Heart left ventricle (tissue), 16 donors: ENCODE measurements around the gene GAL3ST2. TPM values are rescaled to one million over a fixed set of nuclear protein-coding genes. Genes with fewer than 3 reads are reported as not detected.
A peak's percentile ranks its signal among the peaks of the same experiment; 100 is the strongest.

Experiments used
- ATAC-seq, 4 donors: fragments of 200-7000 bp; cut with Tn5 transposase; one replicate each; pipeline ENCODE4 v1.9.1; 2020 to 2022; ENCODE audit warnings: moderate library complexity in 4 of 4, mild to moderate bottlenecking in 3 of 4, moderate number of reproducible peaks in 1 of 4
- DNase-seq, 5 donors: peaks; one replicate each; pipeline ENCODE4 v3.0.0-alpha.2; 2020
- H3K27ac ChIP-seq, 12 donors: fragments of 200-600 bp; sonication (generic) in 4 of 12; one replicate each; pipeline versions ENCODE4 v1.5.0 to v1.8.0; 2016 to 2022; ENCODE audit warnings: mild to moderate bottlenecking in 2 of 12
- H3K27me3 ChIP-seq, 9 donors: fragments of 200-600 bp; sonication (generic) in 2 of 9; one replicate each; pipeline versions ENCODE4 v1.5.1 to v1.8.0; 2016 to 2022; ENCODE audit warnings: mild to moderate bottlenecking in 3 of 9
- H3K36me3 ChIP-seq, 9 donors: fragments of 200-600 bp; sonication (generic) in 2 of 9; one replicate each; pipeline versions ENCODE4 v1.5.0 to v1.8.0; 2018 to 2022; ENCODE audit warnings: mild to moderate bottlenecking in 2 of 9
- H3K4me1 ChIP-seq, 12 donors: fragments of 200-600 bp; sonication (generic) in 4 of 12; one replicate each; pipeline versions ENCODE4 v1.5.0 to v1.8.0; 2016 to 2022; ENCODE audit warnings: mild to moderate bottlenecking in 3 of 12
- H3K4me3 ChIP-seq, 12 donors: fragments of 200-600 bp; sonication (generic) in 4 of 12; one replicate each; pipeline versions ENCODE4 v1.5.0 to v1.8.0; 2017 to 2022; ENCODE audit warnings: mild to moderate bottlenecking in 9 of 12, moderate library complexity in 4 of 12
- H3K9me3 ChIP-seq, 12 donors: fragments of 200-600 bp; sonication (generic) in 4 of 12; one replicate each; pipeline versions ENCODE4 v1.5.0 to v1.8.0; 2016 to 2022; ENCODE audit warnings: mild to moderate bottlenecking in 1 of 12
- POLR2A ChIP-seq, 2 donors: fragments of 450-650 bp; IDR thresholded peaks; one replicate each; pipeline ENCODE4 v1.6.1; 2017; ENCODE audit warnings: antibody characterized with exemption in 2 of 2, mild to moderate bottlenecking in 2 of 2, moderate library complexity in 2 of 2
- WGBS, 4 donors: extraction: QIAGEN DNeasy Blood & Tissue Kit in 2 of 4; methylation state at CpG; one replicate each; pipeline versions ENCODE4 v1.1.5 to v1.1.7; 2013 to 2018; 5-methylcytosine and 5-hydroxymethylcytosine counted together
- intact Hi-C, 10 donors: fragments of 100-400 bp; cut with DNase I; formaldehyde crosslinking; loops; one replicate each; pipeline versions ENCODE4 v1.11.1 to v1.14.2; 2022
- polyA plus RNA-seq, 2 donors: library from polyadenylated mRNA; stranded (reverse); fragments of 200-250 nt; gene quantifications; one replicate each; pipeline ENCODE4 v1.2.3, GENCODE V29; 2013
- total RNA-seq, 9 donors: library from RNA; depleted of rRNA in 2 of 9; stranded (reverse); fragments of >200 nt in 2 of 9; fragmentation: NEBNext Ultra II Directional in 3 of 9; extraction: Animal tissue kit (Norgen Biotek cat#: 25700) in 3 of 9; gene quantifications; one replicate each; pipeline versions ENCODE4 v1.1.0 to v1.2.4, GENCODE V29; 2016 to 2023
- TF ChIP-seq, protein P1 (sequence below), 12 donors: fragments of 200-600 bp; sonication (generic) in 4 of 12; IDR thresholded peaks; one replicate each; pipeline versions ENCODE4 v1.5.0 to v1.8.0; 2018 to 2022; ENCODE audit warnings: antibody characterized with exemption in 12 of 12, mild to moderate bottlenecking in 5 of 12
- donor health status: ischemic (EF 13 %, LVEDD 7.1; RV severe dilation, severe dysfunction).
- donor health status: healthy with polysubstance abuse.
- donor health status: DM: no; HTN: yes; CAD: no.
- donor health status: DM: no; HTN: no; CAD: no.
- donor health status: ischemic (EF 25% LVEDD 6.9; RV normal size, moderate dysfunction).
- donor health status: ischemic (EF 25% LVEDD 5.7; RV mildly dilated, moderate dysfunction).
- donor health status: healthy.
- donor health status: DM: yes; HTN: yes; CAD: no.
- donor health status: ischemic (EF 35%, LVEDD 5.7; RV mildly dilated, moderate dysfunction).
- donor health status: nonischemic (EF 11% LVEDD 7.7; RV severe dilation, severe dysfunction).
- donor health status: DM: yes; HTN: yes; CAD: no.
- donor health status: PGD.
- donor health status: ischemic (EF 29% LVEDD 5.4; RV normal size, mild dysfunction).
- donor health status: nonischemic (EF 23%, LVEDD 6.1; RV moderate dilation, normal function).

GAL3ST2 gene
- total and polyA plus RNA-seq, 11 donors = 0.21 to 1.7 TPM; not detected in 9

DNA sequence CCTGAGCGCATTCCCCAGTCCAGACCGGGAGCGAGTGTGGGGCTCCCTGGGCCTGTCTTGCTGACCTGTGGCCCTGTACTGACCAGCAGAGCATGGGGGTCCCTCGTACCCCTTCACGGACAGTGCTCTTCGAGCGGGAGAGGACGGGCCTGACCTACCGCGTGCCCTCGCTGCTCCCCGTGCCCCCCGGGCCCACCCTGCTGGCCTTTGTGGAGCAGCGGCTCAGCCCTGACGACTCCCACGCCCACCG lies 37.7 kb downstream of the GAL3ST2 start:
- DNase-seq = peak in 2 of 5 donors; percentile 19 to 58
- intact Hi-C loops = loop anchor here in 1 of 10 donors (5.0 kb wide), 1 partner anchor 43 kb away; the partner anchor contains the start of gene PDCD1
- peak overlapping the region in 1 of 12 donors; percentile 63 for H3K27ac ChIP-seq
- H3K27me3 ChIP-seq = no peaks in the 10 kb centered on the region
- 87 to 93% (median 91%) methylated on average over 3 to 17 of the region's 17 CpGs for WGBS, 4 donors
- no peak for ATAC-seq
- H3K9me3 ChIP-seq = no peaks in the 10 kb centered on the region
- H3K4me3 ChIP-seq = no peak overlapping the region
- H3K36me3 ChIP-seq = no peaks in the 10 kb centered on the region
- H3K4me1 ChIP-seq = peaks cover 0 to 27% (median 14%) of the 10 kb centered on the region in 12 donors
- TF ChIP-seq, protein P1, sequence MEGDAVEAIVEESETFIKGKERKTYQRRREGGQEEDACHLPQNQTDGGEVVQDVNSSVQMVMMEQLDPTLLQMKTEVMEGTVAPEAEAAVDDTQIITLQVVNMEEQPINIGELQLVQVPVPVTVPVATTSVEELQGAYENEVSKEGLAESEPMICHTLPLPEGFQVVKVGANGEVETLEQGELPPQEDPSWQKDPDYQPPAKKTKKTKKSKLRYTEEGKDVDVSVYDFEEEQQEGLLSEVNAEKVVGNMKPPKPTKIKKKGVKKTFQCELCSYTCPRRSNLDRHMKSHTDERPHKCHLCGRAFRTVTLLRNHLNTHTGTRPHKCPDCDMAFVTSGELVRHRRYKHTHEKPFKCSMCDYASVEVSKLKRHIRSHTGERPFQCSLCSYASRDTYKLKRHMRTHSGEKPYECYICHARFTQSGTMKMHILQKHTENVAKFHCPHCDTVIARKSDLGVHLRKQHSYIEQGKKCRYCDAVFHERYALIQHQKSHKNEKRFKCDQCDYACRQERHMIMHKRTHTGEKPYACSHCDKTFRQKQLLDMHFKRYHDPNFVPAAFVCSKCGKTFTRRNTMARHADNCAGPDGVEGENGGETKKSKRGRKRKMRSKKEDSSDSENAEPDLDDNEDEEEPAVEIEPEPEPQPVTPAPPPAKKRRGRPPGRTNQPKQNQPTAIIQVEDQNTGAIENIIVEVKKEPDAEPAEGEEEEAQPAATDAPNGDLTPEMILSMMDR (IDR thresholded peaks at IDR 0.05) = no peak
- no peak for TF ChIP-seq POLR2A (IDR thresholded peaks at IDR 0.05)

DNA sequence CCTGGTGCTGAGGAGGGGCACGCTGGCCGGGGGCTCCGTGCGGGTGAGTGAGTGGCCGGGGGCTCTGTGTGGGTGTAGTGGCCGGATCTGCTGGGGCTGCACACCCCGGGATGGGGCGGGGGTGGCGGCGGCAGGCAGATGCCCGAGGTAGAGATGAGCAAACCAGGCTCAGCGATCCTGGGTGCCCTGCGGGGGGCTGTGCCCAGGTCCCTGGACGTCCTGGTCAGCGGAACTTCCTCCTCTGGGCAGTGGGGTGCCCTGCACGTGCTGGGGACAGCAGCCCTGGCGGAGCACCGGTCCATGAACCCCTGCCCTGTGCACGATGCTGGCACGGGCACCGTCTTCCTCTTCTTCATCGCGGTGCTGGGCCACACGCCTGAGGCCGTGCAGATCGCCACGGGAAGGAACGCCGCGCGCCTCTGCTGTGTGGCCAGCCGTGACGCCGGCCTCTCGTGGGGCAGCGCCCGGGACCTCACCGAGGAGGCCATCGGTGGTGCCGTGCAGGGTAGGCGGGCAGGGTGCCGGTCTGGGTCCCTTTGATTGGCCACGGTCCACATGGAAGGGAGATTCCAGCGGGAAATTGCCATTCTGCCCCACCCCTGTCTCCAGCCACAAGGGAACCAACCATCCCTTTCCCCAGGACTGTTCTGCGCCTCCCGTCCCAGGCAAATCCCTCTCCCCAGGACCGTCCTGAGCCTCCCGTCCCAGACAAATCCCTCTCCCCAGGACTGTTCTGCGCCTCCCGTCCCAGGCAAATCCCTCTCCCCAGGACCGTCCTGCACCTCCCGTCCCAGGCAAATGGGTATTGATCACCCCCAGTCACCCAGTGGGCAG lies 38.2 kb downstream of the GAL3ST2 start:
- no peak for ATAC-seq
- H3K27ac ChIP-seq = peak overlapping the region in 1 of 12 donors; percentile 63
- no peaks in the 10 kb centered on the region for H3K9me3 ChIP-seq
- no peak overlapping the region for H3K4me3 ChIP-seq
- DNase-seq = peak in 2 of 5 donors; percentile 11 to 66
- WGBS, 4 donors = 79 to 93% (median 84%) methylated on average over 21 to 52 of the region's 52 CpGs
- H3K36me3 ChIP-seq = no peaks in the 10 kb centered on the region
- intact Hi-C loops = loop anchor here in 1 of 10 donors (5.0 kb wide), 1 partner anchor 42 kb away; the partner anchor contains the start of gene PDCD1
- peaks cover 0 to 24% (median 13%) of the 10 kb centered on the region in 12 donors for H3K4me1 ChIP-seq
- no peak for TF ChIP-seq POLR2A (IDR thresholded peaks at IDR 0.05)
- TF ChIP-seq, protein P1 (IDR thresholded peaks at IDR 0.05) = no peak
- no peaks in the 10 kb centered on the region for H3K27me3 ChIP-seq

DNA sequence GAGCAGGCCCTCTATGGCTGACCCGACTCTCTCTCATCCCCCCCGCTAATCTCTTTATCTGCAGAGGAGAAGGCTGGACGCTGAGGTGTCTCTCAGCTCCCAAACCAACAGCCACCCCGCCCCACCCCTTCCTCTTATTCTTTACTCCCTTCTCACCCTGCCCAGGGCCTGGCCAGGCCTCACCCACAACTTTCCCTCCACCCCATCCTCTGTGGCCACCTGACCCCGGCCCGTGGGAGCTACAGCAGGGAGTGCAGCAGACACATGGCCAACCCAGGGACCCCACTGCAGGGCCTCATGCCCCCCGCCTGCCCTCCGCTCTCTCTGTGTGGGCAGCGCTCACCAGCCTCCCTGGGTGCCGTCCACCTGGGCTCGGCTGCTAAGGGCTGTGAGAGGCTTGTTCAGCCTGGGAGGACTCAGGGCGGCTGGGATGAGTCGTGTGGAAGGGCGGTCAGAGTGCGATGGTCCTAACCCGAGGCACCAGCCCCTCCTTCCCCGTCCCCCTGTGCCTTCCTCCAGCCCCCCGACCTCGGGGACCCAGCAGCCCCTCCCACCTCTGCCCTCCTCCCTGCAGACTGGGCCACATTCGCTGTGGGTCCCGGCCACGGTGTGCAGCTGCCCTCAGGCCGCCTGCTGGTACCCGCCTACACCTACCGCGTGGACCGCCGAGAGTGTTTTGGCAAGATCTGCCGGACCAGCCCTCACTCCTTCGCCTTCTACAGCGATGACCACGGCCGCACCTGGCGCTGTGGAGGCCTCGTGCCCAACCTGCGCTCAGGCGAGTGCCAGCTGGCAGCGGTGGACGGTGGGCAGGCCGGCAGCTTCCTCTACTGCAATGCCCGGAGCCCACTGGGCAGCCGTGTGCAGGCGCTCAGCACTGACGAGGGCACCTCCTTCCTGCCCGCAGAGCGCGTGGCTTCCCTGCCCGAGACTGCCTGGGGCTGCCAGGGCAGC lies 39.1 kb downstream of the GAL3ST2 start:
- no peak overlapping the region for H3K27ac ChIP-seq
- peaks cover 0 to 17% (median 9%) of the 10 kb centered on the region in 12 donors for H3K4me1 ChIP-seq
- WGBS, 4 donors = 81 to 88% (median 81%) methylated on average over 34 to 48 of the region's 48 CpGs
- no peak overlapping the region for H3K4me3 ChIP-seq
- ATAC-seq (peak in 1 of 4 donors; percentile 8), DNase-seq (peak in 2 of 5 donors; percentile 24 to 61)
- H3K9me3 ChIP-seq = no peaks in the 10 kb centered on the region
- intact Hi-C loops = no loop called here
- no peaks in the 10 kb centered on the region for H3K27me3 ChIP-seq
- TF ChIP-seq, protein P1 (IDR thresholded peaks at IDR 0.05) = no peak
- TF ChIP-seq POLR2A (IDR thresholded peaks at IDR 0.05) = no peak
- no peaks in the 10 kb centered on the region for H3K36me3 ChIP-seq
